ENCODE results near the gene ZNF263.

DNA sequence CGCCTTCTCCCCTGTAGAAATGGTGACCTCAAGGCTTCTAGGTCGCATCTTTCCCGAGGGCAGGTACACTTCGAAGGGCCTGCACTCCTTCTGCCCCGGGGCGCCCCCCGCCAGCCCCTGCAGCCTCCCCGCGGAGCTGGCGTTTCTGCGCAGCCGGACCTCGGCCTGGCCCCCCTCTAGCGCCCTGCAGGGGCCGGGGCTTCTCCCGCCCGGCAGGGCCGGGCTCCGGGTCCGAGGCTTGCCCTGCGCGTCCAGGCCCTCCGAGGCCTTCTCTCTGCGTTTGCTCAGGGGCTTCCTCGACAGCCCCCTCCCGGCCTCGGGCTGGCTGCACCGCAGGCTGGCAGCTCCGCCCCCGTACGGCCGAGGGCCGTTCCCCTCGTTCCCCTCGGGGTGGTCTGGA lies 29.0 kb upstream of the ZNF263 start:
- TF ChIP-seq, protein P1, sequence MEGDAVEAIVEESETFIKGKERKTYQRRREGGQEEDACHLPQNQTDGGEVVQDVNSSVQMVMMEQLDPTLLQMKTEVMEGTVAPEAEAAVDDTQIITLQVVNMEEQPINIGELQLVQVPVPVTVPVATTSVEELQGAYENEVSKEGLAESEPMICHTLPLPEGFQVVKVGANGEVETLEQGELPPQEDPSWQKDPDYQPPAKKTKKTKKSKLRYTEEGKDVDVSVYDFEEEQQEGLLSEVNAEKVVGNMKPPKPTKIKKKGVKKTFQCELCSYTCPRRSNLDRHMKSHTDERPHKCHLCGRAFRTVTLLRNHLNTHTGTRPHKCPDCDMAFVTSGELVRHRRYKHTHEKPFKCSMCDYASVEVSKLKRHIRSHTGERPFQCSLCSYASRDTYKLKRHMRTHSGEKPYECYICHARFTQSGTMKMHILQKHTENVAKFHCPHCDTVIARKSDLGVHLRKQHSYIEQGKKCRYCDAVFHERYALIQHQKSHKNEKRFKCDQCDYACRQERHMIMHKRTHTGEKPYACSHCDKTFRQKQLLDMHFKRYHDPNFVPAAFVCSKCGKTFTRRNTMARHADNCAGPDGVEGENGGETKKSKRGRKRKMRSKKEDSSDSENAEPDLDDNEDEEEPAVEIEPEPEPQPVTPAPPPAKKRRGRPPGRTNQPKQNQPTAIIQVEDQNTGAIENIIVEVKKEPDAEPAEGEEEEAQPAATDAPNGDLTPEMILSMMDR (IDR thresholded peaks at IDR 0.05), result no peak
- no peak for TF ChIP-seq POLR2A (IDR thresholded peaks at IDR 0.05)
